ENCODE data around the gene CDCA3.
"Not testable (repeated sequence)": the region's sequence is repeated elsewhere in the genome, so short reads cannot be mapped to it uniquely, and the experiment has no call there.

Gene CDCA3

GRCh38 chr12:6851153-6851920 lies at the start of gene CDCA3:
TSS of gene CDCA3 (minus strand) at chr12:6851286. CDS start at chr12:6850952, 334 bp downstream.
- peak; percentile 90 for DNase-seq

- DNase-seq, result no peak
These were observed 48.9 kb upstream of the CDCA3 start for GRCh38 chr12:6899837-6900519.

GRCh38 chr12:6899427-6899826 lies 48.3 kb upstream of the CDCA3 start:
- no peak for DNase-seq

- DNase-seq, result no peak
These were observed 45.9 kb upstream of the CDCA3 start for GRCh38 chr12:6896846-6897435.

GRCh38 chr12:6894321-6894720 lies 43.2 kb upstream of the CDCA3 start:
- no peak for DNase-seq

GRCh38 chr12:6892683-6893082 lies 41.6 kb upstream of the CDCA3 start:
- not testable (repeated sequence) for DNase-seq

- no peak for DNase-seq
These were observed 40.5 kb upstream of the CDCA3 start for GRCh38 chr12:6891646-6892001.

- peak; percentile 84 for DNase-seq
These were observed 39.9 kb upstream of the CDCA3 start for GRCh38 chr12:6890789-6891645.

- not testable (repeated sequence) for DNase-seq
These were observed 38.9 kb upstream of the CDCA3 start for GRCh38 chr12:6889775-6890573.

GRCh38 chr12:6888794-6889193 lies 37.7 kb upstream of the CDCA3 start:
- not testable (repeated sequence) for DNase-seq

GRCh38 chr12:6888360-6888759 lies 37.3 kb upstream of the CDCA3 start:
- no peak for DNase-seq

GRCh38 chr12:6887460-6887859 lies 36.4 kb upstream of the CDCA3 start:
- DNase-seq, result no peak

GRCh38 chr12:6886206-6886999 lies 35.3 kb upstream of the CDCA3 start:
- not testable (repeated sequence) for DNase-seq

- DNase-seq, result no peak
These were observed 33.5 kb upstream of the CDCA3 start for GRCh38 chr12:6884539-6884938.

- DNase-seq, result no peak
These were observed 32.6 kb upstream of the CDCA3 start for GRCh38 chr12:6883683-6884082.

GRCh38 chr12:6883252-6883651 lies 32.2 kb upstream of the CDCA3 start:
- no peak for DNase-seq

- DNase-seq, result not testable (repeated sequence)
These were observed 28.7 kb upstream of the CDCA3 start for GRCh38 chr12:6879824-6880223.

- DNase-seq, result not testable (repeated sequence)
These were observed 22.9 kb upstream of the CDCA3 start for GRCh38 chr12:6874015-6874368.

GRCh38 chr12:6873094-6874014 lies 22.3 kb upstream of the CDCA3 start, which contains the start of gene SPSB2:
TSS of gene SPSB2 (minus strand) at chr12:6873303. CDS start at chr12:6872901, 402 bp downstream.
- peak; percentile 51 for DNase-seq

Measured in NCI-H1417 treated with DMSO at 0.1 percent for 48 hours (cell line).